ENCODE results near the gene CDKL5. TPM values are rescaled to one million over a fixed set of nuclear protein-coding genes. Genes with fewer than 3 reads are reported as not detected.
"Not testable (repeated sequence)": the region's sequence is repeated elsewhere in the genome, so short reads cannot be mapped to it uniquely, and the experiment has no call there.

CDKL5 gene
- total RNA-seq, 1 experiment from 2014 or later, result 4.4 TPM

DNA sequence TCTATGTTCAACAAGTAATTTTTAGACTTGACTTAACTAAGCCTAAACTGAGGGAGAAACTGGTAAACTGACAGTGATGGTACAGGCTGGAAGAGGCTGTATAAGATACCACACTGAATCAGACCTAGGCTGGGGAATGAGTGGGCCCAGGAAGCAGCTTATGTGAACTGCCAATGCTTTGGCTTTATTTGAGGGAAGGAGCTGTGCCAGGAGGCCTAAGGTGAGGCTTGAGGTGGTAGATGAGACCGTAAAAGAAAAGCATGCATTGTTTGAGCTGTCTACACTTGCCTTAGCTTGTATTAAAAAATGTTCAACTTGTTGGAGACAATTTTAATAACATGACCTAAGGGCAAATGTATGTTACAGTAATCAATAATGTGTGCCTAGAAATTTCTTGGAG lies 150.3 kb downstream of the CDKL5 start:
- no peak for DNase-seq (ENCODE audit: low read depth)

DNA sequence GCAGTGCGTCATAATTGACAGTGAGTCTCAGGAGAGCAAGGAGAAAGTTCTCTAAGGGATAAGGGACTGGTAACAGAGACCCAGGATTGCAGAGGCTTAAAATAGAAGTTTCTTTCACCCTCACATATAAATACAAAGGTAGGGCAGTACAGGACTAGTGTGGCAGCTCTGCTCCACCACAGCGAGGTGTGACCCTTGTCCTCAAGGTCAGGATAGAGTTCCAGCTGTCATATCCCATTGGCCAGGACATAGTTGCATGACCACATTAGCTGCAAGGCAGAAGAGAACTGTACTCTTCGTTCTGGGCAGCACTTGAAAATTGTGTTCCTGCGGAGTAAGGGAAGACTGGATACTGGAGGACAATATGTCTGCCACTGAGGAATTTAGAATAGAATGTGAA lies 152.0 kb downstream of the CDKL5 start:
- DNase-seq (ENCODE audit: low read depth), result no peak

DNA sequence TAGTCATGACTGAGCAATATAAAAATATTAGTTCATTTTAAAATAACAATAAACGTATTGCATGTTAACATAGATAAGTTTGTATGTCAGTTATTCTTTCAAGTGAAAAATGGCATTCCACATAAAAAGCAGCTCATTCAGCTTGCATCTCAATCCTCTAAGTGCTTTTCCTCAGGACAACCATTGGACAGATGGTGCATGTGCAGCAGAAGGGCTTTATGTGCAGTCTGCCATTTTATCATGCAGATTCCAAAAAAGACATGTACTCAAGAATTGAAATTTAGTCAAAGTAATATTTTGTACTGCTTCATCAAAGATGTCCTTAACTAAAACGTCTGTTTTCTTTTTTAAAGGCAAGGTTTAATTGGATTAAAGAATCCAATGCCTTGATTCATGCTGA lies 153.1 kb downstream of the CDKL5 start:
- DNase-seq (ENCODE audit: low read depth), result no peak

DNA sequence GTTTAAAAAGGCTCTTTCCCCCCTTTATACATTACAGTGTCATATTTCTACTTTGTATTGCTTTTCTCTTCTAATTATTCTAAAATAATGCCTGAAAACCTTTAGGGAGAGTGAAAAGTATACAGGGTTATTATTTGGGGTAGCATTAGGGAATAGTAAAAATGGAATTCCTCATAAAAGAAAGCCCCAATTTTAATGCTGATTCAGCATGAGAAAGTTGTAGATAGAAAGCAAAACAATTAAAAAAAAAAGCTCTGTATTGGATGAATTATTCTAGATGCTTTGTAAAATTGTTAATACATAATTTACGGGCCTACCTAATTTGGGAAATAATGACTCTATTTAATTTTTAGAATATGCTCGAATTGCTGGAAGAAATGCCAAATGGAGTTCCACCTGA lies 154.1 kb downstream of the CDKL5 start:
- no peak for DNase-seq (ENCODE audit: low read depth)

DNA sequence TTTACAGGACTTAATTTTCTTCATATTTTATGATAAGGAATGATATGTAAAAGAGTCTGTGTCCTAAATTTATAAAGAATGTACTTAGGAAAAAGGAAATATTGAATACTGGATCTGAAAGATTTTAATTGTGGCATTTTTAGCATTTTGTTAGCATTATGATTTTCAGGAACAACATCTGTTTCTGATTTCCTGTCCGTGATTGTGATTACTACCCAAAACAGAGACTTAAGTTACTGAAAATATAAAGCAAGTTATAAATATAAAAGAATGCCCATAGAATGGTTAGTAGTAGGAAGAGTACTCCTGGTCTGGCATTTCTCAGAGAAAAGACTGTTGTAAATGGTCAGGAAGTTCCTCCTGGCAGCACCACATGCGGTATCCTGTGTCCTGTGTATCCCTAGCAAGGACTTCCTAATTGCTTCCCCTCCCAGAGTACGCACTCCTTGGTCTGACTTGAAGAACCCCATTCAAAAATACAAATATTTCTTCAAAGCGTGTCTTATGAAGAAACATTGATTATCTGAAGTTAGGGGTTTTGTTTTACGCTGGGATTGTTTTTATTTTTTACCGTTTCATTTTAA lies 157.6 kb downstream of the CDKL5 start:
- no peak for DNase-seq (ENCODE audit: low read depth)

DNA sequence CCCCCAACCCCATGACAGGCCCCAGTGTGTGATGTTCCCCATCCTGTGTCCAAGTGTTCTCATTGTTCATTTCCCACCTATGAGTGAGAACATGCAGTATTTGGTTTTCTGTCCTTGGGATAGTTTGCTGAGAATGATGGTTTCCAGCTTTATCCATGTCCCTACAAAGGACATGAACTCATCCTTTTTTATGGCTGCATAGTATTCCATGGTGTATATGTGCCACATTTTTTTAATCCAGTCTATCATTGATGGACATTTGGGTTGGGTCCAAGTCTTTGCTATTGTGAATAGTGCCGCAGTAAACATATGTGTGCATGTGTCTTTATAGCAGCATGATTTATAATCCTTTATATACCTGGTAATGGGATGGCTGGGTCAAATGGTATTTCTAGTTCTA lies 163.9 kb downstream of the CDKL5 start:
- not testable (repeated sequence) for DNase-seq (ENCODE audit: low read depth)

DNA sequence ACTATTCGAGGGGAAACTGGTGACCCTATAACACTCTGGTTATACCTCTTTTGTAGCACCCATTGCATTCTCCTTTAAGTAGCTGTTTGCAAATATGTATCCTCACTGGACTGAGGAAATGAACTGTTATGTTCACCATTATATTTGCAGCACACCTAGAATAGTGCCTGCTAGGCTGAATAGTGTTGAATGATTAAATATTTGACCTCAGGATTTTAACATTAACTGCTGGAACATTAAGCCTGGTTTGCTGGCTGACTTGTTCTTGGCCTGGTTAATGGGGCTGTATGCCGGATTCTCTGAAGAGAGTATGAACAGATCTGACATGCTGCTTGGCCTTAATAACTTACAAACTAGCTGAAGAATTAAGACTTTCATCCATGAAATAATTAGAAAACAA lies 166.4 kb downstream of the CDKL5 start:
- DNase-seq (ENCODE audit: low read depth), result no peak

DNA sequence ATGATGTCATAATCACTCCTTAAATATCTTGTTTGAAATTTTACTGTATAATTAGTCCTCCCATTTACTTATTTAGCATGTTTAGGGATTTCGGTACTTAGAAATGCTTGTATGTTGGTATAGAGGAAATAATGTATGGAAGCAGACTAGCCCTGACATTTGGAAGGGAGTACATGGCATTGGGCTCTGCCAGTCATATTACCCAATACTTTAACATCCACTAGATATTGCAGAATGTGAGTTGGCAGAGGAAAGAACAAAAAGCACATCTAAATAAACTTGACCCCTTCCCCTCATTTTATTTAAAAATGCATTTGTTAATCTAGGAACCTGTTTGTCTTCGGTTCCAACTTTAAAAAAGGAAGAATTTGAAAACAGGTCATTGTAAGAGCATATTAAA lies 168.7 kb downstream of the CDKL5 start:
- DNase-seq (ENCODE audit: low read depth), result no peak

DNA sequence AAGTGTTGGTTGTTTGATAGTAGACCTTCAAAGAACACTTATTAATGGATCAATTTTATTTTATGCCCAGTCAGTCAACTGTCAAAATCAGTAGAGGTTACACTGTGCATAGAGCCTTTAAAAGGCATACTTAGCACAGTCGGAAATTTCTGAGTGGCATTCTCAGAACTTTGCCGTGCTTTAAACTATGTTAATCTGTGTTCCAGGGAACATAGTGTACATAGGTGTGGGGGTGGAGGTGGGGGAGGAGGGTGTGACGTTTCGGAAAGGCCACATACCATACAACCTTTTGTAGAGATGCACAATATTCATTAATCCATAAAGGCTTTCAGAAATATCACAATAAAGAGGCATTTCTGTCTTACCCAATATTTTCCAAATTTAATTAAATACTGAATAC lies 170.7 kb downstream of the CDKL5 start:
- no peak for DNase-seq (ENCODE audit: low read depth)

DNA sequence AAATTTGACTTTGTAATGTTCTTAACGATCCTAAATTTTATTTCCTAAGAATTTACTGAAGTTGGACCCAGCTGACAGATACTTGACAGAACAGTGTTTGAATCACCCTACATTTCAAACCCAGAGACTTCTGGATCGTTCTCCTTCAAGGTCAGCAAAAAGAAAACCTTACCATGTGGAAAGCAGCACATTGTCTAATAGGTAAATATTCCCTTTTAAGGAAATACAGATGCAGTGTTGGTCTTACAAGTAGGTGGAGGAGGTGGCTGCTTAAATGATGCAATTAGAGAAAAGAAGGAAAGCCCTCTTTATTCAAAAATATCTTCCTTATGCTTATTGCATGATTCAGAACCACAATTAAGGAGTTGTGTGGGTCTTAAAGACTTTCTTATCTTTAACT lies 173.0 kb downstream of the CDKL5 start:
- DNase-seq (ENCODE audit: low read depth), result no peak

DNA sequence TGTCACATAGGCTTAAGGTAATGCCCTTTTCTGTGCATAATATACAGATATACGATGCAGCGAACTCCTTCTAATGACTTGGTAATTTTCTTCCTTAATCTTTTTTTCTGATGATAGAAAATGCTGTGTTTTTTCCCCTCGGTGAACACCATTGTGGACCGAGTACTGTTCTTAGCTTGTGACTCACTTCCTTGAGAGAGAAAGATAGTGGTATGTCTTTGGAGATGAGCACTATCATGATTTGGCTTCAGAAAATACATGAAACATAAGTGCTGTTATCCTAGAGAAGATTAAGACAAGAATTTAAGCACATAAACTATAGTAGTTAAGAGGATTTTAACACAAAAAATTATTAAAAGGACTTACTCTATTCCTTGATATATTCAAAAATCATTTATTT lies 182.6 kb downstream of the CDKL5 start:
- no peak for DNase-seq (ENCODE audit: low read depth)

DNA sequence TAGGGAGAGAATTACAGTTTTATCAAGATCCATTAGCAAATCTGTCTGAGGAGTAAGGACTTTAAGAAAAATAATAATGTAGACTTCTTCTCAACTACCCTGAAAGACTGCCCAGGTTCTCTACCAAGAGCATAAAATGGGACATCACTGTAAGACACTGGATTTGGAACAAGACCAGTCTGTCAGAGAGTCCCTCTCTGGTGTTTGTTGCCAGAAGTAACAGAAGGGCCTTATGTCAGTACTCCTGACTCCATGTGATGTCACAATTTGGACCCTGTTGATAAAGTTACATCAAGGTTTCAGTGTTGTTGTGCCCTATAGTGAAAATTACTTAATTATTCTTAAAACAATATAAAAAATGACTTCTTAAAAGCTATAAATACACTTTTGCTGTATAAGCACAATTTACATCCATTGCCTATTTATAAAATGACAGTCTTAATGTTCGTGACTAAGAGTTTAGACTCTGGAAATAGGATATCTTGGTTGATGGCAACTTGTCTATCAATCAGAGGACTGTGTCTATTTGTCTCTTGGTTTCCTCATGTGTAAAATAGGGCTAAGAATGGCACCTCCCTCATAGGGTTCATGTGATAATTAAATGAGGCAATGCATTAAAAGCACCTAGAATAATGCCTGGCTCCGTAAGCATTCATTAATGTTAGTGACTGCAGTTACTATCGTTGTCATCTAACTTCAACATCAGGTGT lies 188.7 kb downstream of the CDKL5 start:
- no peak for DNase-seq (ENCODE audit: low read depth)

DNA sequence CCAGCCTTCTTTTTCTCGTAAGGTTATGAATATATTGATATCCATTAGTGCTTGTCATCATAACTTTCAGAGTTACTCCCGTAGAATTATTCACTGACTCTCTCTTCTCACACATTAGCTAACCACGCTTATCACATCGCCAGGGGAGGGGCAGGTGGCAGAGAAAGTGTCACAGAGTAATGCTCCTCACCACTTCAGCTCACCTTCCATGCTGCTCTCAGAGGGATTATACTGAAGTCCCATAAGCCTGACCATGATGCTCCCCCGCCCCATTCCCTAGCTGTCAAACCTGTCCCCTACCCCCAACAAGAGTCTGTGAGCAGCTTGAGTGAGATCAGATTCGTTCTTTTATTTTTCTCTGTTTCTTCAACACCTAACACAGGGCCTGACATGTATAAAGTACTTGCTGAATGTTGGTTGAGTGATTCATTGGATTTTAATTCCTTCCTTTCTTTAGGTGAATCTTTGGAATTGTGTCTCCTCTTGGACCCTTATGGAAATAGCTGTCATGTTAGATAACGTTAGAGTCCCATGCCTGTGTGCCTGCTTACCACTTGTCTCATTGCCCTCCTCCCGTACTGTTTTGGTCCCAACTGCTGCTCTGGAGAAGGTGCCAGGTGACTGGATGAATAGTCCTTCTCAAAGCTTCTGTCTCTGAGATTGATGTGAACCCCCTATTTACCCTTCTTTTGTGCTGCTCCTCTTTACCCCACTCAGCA lies 191.4 kb downstream of the CDKL5 start:
- DNase-seq (ENCODE audit: low read depth), result no peak

DNA sequence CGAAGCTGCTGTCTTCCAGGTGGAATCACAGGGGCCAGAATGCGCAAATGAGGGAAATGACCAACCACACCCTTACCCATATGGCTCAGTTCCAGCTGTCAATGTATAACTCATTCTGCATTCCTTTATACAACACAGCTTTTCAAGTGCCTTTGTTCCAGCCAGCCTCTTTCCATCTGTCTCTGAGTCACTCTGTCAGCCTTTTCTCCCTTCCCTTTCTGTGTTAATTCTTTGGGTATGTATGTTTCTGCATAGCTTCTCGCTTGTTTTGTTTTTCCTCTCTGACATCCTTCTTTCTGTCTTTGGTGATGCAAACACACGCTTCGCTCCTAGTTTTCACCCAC lies 192.0 kb downstream of the CDKL5 start:
- peak; percentile 34 for DNase-seq (ENCODE audit: low read depth)

DNA sequence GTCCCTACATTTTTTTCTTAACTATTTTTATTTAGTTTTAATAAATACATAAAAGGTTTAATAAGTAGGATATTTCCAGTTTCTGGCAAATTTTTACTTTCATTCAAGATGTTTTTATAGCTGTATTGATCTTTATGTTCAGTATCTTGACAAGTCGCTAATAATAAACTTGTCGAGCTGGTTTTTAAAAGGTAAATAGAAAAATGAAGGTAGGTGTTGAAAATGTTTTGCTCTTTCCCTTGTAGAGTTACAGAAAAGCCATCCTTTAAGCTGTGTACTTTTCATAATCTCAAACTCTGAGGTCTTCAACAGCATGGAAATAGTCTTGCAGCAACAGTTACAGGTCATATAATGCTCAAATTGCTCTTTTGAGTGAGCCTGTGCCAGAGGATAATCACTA lies 193.9 kb downstream of the CDKL5 start:
- DNase-seq (ENCODE audit: low read depth), result no peak

DNA sequence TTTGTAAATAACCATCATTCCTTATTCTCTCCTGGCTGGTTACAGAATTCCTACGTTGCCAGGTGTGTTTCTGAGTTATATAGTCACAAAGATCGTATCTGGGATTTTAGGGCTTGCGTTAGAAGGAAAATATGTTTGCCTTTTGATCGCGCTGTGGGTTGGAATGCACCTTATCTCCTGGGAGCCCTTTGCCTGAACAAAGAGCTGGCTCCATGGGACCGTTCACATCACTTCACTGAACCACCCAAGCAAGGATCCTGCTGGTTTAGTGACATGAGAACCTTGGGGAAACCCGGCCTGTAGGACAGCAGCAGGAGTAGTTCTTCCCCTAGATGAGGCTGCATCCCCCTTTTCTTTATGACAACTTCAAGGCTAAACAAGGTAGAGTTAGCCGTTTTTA lies 194.9 kb downstream of the CDKL5 start:
- no peak for DNase-seq (ENCODE audit: low read depth)

DNA sequence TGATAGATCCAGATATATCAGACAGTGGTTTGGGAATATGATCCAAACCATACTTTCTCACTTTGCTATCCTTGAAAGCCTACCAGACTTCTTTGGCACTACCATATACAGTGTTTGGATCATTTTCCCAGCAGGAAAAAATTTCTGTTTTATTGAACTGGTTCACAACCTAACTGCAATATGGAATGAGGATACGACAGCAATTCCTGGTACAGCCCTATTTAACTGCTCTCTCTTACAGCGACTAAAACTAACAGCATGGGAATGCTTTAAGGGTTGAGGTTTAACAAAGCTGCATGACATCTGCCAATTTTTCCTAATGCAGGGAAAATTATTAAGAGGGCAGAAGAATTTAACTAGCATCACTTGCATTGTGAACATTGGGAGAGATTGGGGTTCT lies 199.2 kb downstream of the CDKL5 start:
- DNase-seq (ENCODE audit: low read depth), result no peak

DNA sequence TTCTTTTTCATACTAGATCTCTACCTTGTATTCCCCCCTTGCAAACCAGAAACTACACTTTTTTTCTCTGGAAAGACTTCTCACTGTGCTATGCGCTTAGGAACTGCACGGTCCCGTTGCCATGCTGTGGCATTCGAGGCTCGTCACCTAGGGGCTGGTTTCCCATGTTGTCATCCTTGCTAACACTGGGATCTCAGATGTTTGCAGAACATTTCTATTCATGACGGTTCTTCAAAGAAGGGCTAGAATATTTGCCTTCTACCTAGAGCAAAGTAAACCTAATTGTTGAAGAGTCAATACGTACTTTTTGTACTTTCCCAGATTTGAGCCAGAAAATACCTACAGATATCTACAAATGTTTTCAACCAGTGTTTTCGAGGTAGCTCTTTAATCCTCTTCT lies 205.5 kb downstream of the CDKL5 start:
- no peak for DNase-seq (ENCODE audit: low read depth)

DNA sequence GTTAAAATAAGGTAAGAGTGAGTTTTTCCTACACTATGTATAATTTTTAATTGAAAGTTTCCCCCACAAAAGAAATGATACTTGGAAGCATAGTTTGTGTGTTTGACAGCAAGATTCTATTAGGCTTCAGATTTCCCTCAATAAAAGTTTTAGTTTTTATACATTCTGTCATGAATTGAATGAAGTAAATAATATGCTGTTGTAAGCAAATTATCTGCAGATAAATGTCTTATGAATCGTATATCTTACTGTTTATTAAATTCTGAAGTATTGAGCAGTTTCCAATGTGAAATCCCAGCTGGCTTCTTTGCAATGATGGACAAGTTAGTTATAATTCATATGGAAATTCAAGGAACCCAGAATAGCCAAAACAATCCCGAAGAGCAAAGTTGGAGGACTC lies 213.0 kb downstream of the CDKL5 start:
- no peak for DNase-seq (ENCODE audit: low read depth)

DNA sequence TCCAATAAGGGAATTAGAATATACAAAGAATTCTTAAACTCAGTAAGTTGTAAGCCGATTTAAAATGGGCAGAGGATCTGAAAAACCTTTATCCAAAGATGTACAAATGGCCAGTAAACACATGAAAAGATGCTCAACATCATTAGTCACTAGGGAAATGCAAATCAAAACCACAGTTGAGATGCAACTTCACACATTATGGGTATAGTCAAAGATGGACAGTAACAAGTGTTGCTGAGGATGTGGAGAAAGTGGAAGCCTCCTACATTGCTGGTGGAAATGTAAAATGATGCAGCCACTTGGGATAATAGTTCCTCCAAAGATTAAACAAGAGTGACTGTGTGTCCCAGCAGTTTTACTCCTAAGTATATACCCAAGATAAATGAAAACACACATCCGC lies 213.9 kb downstream of the CDKL5 start:
- DNase-seq (ENCODE audit: low read depth), result no peak

DNA sequence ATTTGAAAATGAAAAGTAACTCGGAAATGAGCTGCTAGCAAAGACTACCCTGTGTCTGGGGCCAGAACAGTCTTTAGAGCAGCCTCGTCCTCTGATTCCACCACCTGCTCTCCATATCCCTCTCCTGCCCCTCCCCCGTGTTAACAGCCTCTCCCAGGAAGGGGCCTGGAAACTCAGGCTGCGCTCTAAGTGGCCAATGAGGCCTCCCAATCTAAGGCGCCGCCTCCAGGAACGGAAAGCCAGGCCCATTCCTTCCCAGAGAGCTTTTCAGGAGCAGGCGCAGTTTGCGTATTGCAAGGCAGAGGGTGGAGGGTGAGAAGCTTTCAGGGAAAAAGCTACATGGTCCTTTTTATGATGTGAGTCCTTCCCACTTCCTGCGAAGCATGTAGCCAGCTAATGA lies 215.3 kb downstream of the CDKL5 start:
- DNase-seq (ENCODE audit: low read depth), result no peak

DNA sequence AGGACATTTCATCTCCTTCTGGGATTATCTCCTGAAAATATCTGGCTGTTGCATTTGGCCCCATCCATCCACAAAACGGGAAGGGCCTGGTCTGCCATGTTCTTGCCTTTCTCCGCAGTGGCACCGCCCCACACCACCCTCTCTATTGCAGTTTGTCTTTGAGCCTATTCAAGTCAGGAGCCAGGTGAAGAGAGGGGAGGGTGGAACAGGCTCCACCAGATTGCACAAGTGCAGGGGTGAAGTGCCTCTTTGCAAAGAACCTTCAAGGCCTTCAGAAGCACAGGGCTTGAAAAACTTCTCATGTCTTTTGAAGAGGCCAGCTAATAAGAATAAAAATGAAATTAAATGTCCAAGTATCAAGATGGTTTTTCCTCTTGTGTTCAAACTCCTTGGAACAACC lies 217.8 kb downstream of the CDKL5 start:
- no peak for DNase-seq (ENCODE audit: low read depth)

DNA sequence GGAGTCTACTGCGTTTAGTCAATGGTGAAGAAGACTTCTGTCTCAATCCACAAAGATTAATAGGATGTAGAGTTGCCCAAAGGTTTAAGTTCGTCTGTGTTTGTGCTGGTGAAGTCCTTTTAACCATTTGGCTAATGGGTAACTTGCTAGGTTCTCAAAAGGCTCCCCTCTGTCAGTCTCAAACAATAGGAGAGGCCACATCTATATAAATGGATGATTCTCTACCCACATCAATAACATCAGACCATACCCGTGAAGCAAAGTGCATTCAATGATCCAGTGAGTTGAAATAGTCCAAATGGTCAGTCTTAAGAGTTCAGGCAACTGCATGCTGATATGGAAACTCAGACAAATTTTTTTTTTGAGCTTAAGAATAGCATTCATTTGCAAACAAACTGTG lies 218.4 kb downstream of the CDKL5 start:
- DNase-seq (ENCODE audit: low read depth), result no peak

DNA sequence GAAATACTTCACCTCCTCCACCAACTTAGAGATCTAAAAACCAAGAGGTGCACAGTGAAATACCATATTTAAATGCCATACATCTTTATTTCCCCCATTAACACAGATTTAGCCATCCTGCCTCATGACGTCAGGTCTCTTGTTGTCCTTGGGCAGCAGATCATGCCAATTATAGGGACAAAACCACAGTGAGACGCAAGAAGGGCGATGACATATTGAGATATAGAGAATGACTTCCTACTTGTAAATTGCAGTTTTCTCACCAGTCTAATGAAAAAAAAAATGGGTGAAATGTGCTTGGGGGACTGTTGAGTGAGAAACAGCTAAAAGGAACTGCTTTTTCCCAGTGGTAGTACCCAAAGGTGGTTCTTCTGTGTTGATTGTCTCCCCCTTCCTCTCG lies 222.2 kb downstream of the CDKL5 start:
- no peak for DNase-seq (ENCODE audit: low read depth)

All from M059J (cell line).